ENCODE measurements around the gene AFTPH.

The AFTPH gene

GRCh38 chr2:64599469-64599868 is 75.3 kb downstream of the AFTPH start:
- no peak for TF ChIP-seq CTCF (IDR thresholded peaks at IDR 0.05; ENCODE audit: borderline replicate concordance, control extremely low read depth, extremely low read depth, insufficient read depth, missing control alignments)
- no peak for DNase-seq (ENCODE audit: low spot score)
- in situ Hi-C loops (cut with MboI; ENCODE audit: low sequenced_read_pairs, unreplicated experiment) = no loop called here

GRCh38 chr2:64601034-64601754 is 77.1 kb downstream of the AFTPH start:
- in situ Hi-C loops (cut with MboI; ENCODE audit: low sequenced_read_pairs, unreplicated experiment) = loop anchor here (10.0 to 25.0 kb wide), 2 partner anchors 264 to 436 kb away; no protein-coding TSS in a partner anchor
- DNase-seq (ENCODE audit: low spot score) = no peak
- TF ChIP-seq CTCF (IDR thresholded peaks at IDR 0.05; ENCODE audit: borderline replicate concordance, control extremely low read depth, extremely low read depth, insufficient read depth, missing control alignments) = no peak

GRCh38 chr2:64601785-64602391 is 77.8 kb downstream of the AFTPH start:
- no peak for TF ChIP-seq CTCF (IDR thresholded peaks at IDR 0.05; ENCODE audit: borderline replicate concordance, control extremely low read depth, extremely low read depth, insufficient read depth, missing control alignments)
- in situ Hi-C loops (cut with MboI; ENCODE audit: low sequenced_read_pairs, unreplicated experiment) = loop anchor here (10.0 to 25.0 kb wide), 2 partner anchors 263 to 435 kb away; no protein-coding TSS in a partner anchor
- DNase-seq (ENCODE audit: low spot score) = no peak

- no peak for DNase-seq (ENCODE audit: low spot score)
- TF ChIP-seq CTCF (IDR thresholded peaks at IDR 0.05; ENCODE audit: borderline replicate concordance, control extremely low read depth, extremely low read depth, insufficient read depth, missing control alignments) = no peak
- in situ Hi-C loops (cut with MboI; ENCODE audit: low sequenced_read_pairs, unreplicated experiment) = loop anchor here (10.0 to 25.0 kb wide), 2 partner anchors 262 to 435 kb away; no protein-coding TSS in a partner anchor
Observed at GRCh38 chr2:64602436-64602835, 78.3 kb downstream of the AFTPH start.

GRCh38 chr2:64604155-64604554 is 80.0 kb downstream of the AFTPH start:
- no peak for TF ChIP-seq CTCF (IDR thresholded peaks at IDR 0.05; ENCODE audit: borderline replicate concordance, control extremely low read depth, extremely low read depth, insufficient read depth, missing control alignments)
- in situ Hi-C loops (cut with MboI; ENCODE audit: low sequenced_read_pairs, unreplicated experiment) = loop anchor here (10.0 to 25.0 kb wide), 2 partner anchors 261 to 433 kb away; no protein-coding TSS in a partner anchor
- DNase-seq (ENCODE audit: low spot score) = no peak

GRCh38 chr2:64605026-64605471 is 80.9 kb downstream of the AFTPH start:
- no peak for TF ChIP-seq CTCF (IDR thresholded peaks at IDR 0.05; ENCODE audit: borderline replicate concordance, control extremely low read depth, extremely low read depth, insufficient read depth, missing control alignments)
- no peak for DNase-seq (ENCODE audit: low spot score)
- in situ Hi-C loops (cut with MboI; ENCODE audit: low sequenced_read_pairs, unreplicated experiment) = loop anchor here (10.0 to 25.0 kb wide), 2 partner anchors 260 to 432 kb away; no protein-coding TSS in a partner anchor
